DMS 273 treated with DMSO at 0.1 percent for 48 hours (cell line): Measurements from ENCODE around the gene TNNI3K.

Experiments
- DNase-seq: peaks from one replicate; lab custom pipeline; 2025; lab: John Stamatoyannopoulos, UW

TNNI3K gene

DNA sequence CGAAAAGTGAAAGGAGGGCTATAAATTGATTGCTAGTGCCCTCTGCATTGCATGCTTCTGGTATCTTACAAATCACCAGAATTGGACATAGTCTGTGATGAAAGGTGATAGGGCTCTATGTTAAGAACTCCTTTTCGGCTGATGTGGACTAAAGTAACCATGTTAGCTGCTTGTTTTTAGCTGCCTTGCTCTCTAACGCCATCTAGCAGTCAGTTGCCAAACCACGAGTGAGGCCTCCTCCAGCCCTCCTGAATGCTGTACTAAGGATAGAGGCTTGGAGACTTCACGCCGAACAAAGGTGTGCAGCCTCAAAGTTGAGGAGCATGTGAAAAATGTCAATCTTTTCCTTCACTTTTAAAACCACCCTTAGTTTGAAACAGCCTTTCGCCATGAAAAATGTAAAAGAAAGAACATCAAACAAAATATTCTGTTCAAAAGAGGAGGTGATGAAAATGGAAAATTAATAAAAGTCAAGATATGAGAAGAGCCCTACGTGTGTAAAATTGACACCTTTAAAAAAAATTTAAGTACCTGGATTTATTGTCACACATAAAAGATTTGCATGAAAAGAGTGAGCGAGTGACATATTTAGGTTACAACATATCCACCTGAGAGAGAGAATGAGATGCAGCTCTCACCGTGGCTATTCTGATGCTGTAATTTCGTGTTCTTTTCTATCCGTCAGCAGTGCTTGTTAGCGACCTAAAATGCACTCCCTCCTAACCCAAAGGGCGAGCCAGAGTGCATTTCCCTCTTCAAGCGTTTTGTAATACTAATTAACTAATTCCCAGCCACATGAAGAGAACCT is 269.1 kb downstream of the TNNI3K start:
- peak; percentile 8 for DNase-seq

- DNase-seq, result no peak
Observed at GRCh38 chr1:74504933-74505512, 269.8 kb downstream of the TNNI3K start.

- no peak for DNase-seq
Observed at GRCh38 chr1:74505928-74506710, 270.9 kb downstream of the TNNI3K start.

- no peak for DNase-seq
Observed at GRCh38 chr1:74508449-74508848, 273.3 kb downstream of the TNNI3K start.

GRCh38 chr1:74512170-74512915 is 277.2 kb downstream of the TNNI3K start, which contains the start of gene LRRC53:
Gene LRRC53 (minus strand): TSS chr1:74512611. CDS start chr1:74483349, 29,262 bp downstream.
- DNase-seq, result no peak

GRCh38 chr1:74513411-74514300 is 278.5 kb downstream of the TNNI3K start:
- no peak for DNase-seq

DNA sequence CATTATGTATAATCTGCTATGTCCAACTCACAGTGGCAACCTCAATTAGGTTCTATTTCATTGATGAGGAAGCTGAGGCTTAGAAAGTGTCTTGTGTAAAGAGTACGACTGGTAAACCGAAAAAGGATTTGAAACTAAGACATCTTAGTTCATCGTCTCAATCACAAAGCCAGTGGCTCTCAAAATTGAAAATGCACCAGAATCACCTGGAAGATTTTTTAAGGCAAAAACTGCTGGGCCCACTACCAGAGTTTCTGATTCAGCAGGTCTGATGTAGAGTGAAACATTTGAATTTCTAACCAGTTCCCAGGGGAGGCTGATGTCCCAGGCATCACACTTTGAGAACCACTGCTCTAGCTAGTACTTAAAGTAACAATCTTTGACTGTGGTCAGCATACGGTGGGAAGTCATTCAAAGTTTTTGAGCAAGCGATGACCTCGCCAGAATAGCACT is 282.4 kb downstream of the TNNI3K start:
- no peak for DNase-seq

DNA sequence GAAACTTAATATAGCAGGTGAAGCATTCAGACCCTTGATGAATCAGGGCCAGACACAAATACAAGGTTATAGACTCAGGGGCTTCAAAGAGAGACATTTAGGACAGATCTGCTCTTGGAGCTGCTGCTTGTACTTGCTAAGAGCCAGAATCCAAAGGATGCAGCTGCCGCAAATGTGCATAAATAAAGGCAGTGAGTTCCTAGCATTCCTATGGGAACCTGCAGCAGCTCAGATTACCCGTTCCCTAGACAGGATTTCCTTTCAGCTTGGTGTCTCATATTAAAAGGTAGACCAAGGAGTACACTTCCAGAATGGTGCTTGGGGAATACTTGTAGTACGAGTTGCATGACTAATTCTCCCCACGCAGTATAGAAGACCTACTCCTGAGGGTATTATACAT is 287.0 kb downstream of the TNNI3K start:
- DNase-seq, result no peak

GRCh38 chr1:74523873-74524480 is 288.8 kb downstream of the TNNI3K start:
- DNase-seq, result no peak

GRCh38 chr1:74526708-74527107 is 291.5 kb downstream of the TNNI3K start:
- DNase-seq, result no peak

DNA sequence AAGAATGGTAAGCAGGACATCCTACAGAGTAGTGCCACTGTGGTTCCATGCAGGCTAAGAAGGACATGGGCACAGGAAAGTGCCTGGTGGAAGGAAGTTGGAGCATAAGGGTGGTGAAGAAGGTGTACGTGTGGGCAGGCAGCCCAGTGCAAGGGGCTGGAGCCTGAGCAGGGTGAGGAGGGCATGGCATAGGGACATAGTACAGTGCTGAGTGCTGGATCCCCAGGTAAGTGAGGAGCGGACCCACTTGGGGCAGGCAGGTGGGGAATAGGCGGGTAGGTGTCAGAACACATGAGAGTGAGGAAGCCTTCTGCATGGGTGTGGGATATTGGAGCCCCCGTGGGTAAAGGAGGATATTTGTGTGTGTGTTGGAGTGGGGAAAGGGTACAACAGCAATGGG is 292.9 kb downstream of the TNNI3K start:
- no peak for DNase-seq

DNA sequence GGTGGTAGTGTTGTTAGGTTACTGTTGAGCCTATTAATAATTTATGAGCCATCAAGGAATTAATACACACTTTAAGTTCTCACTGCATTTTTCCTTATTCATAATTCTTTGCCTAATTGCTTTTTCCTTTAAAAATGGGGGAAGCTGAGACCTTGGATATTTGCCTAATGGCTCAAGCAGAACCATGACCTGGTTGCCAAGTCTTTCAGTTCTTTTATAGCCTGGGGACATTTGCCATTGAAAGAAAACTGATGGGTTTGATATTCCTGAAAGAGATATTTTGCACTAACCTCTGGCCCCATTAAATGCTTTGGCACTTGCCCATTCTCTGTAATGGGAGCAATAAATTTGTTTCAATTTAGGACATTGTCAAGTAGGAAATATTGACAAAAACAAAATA is 295.7 kb downstream of the TNNI3K start:
- no peak for DNase-seq

DNA sequence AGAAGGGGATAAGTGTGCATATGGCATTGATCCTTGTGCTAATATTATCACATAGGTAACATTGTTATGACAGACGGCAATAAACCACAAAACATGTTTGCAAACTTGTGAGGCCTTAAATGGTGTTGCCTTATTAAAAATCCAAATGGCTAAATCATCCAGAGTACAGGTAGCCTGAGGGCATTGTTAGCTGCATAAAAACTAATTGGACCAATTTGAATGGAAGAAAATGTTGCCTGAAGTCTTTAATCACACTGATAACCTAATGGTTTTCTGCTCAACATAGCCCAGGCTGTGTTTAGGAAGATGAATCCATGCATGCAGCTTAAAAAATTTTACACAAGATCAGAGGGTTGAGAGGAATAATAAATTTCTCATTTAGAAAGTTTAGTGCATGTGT is 296.6 kb downstream of the TNNI3K start:
- DNase-seq, result no peak

GRCh38 chr1:74534241-74534640 is 299.1 kb downstream of the TNNI3K start:
- no peak for DNase-seq

DNA sequence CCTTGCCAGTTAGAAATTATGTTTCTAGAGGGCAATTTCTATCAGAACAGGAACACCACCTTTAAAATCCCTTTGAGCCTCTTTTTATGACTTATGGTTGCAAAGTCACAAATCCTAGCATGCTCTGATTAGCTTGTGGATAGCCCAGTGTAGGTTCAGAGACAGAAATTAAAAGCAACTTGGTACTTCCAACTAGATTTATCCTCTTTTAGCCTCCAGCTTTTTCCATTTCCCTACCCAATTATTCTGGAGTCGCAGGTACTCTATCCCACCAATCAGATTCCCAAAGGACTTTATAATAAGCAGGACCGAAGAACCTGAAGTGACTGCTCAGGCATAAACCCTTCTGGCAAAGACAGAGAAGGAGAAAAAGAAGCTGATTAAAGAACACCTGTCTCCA is 310.6 kb downstream of the TNNI3K start:
- no peak for DNase-seq

GRCh38 chr1:74548961-74549750 is 314.0 kb downstream of the TNNI3K start:
- DNase-seq, result no peak

- DNase-seq, result no peak
Observed at GRCh38 chr1:74549932-74550331, 314.7 kb downstream of the TNNI3K start.

DNA sequence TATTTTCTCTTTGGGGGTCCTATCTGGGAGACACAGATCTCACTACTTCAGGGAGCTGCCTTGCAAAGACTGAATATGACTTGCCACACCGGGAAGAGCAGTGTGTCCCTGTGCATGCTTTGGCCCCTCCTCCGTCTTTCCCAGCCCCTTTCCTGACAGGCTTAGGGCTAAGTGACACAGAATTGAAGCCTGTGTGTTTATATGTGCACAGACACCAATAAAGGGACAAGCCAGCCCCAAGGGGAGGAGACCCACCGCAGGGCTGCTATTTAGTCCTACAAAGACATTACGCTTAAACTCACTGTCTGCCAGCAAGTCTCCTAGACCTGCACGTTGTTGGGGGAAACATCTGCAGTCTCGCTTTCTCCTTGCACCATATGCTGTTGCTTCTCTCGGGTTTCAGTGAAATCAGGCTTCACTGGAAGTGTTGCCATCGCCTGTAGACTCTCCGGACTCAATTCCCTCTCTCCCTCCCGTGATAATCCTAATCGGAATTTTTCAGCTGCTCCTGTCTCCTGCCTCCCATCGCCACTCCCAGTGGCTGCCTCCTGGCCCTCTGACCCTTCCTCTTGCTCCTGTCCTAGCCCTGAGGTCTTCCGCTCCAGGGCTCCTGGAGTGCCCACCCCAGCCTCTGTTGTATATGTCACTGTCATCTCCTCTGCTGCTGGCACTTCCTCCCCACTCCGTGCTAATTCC is 335.8 kb downstream of the TNNI3K start:
- peak; percentile 89 for DNase-seq

DNA sequence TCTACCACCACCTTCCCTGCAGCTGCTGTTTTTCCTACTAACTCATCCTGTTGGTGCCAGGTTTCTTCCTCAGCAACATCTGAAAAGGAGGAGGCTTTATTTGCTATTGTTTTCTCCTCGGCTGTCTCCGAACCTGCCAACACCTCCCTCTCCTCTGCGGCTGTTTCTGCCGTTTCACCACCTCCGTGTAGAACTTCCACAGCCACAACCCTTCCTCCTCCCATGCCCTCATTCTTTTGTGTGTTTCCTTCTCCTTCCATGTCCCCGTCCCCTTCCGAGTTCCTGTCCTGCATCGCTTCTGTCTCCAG is 336.3 kb downstream of the TNNI3K start:
- no peak for DNase-seq
